Activated CD4-positive, alpha-beta memory T cell treated with anti-CD3 and anti-CD28 coated beads for 36 hours (primary cell): Measurements from ENCODE around the gene KHDC4. TPM values are rescaled to one million over a fixed set of nuclear protein-coding genes. Genes with fewer than 3 reads are reported as not detected.

Source experiments
- CTCF ChIA-PET: fragments of 350-600 bp; sonication (Branson Sonifier 250); formaldehyde crosslinking; loops from one replicate; lab custom pipeline; 2021; ENCODE audit warnings: antibody characterized with exemption, inconsistent platforms; lab: Charles Lee
- POLR2A ChIA-PET: fragments of 350-600 bp; sonication (Branson Sonifier 250); formaldehyde crosslinking; loops from one replicate; lab custom pipeline; 2021; ENCODE audit warnings: antibody characterized with exemption; lab: Charles Lee
- DNase-seq: peaks from one replicate; pipeline ENCODE4 v3.0.0-alpha.2; 2020
- H3K27ac Mint-ChIP-seq: one replicate; pipeline ENCODE4 v1.8.0; 2021; ENCODE audit warnings: mixed read lengths
- H3K27me3 Mint-ChIP-seq: one replicate; pipeline ENCODE4 v1.8.0; 2021; ENCODE audit warnings: mixed read lengths
- H3K36me3 Mint-ChIP-seq: one replicate; pipeline ENCODE4 v1.8.0; 2021; ENCODE audit warnings: mixed read lengths
- H3K4me1 Mint-ChIP-seq: one replicate; pipeline ENCODE4 v1.8.0; 2021; ENCODE audit warnings: low read depth, mixed read lengths
- H3K4me3 Mint-ChIP-seq: one replicate; pipeline ENCODE4 v1.8.0; 2021; ENCODE audit warnings: mild to moderate bottlenecking, mixed read lengths
- H3K9me3 Mint-ChIP-seq: one replicate; pipeline ENCODE4 v1.8.0; 2021; ENCODE audit warnings: mixed read lengths
- intact Hi-C: fragments of 100-400 bp; cut with micrococcal nuclease; formaldehyde crosslinking; loops from one replicate; pipeline ENCODE4 v1.15.1; 2023
- total RNA-seq, 2 experiments: library from RNA; stranded (reverse); gene quantifications; one replicate each; pipeline ENCODE4 v1.2.3, GENCODE V29; 2021

KHDC4 gene
- 10 to 100 TPM; 66.1 to 70.2 TPM for total RNA-seq

GRCh38 chr1:155934097-155934935 lies at the start of gene KHDC4:
KHDC4 (minus strand) TSS chr1:155934413; CDS start chr1:155934373, 40 bp downstream.
- ChIA-PET CTCF (interaction anchor here (0.7 to 6.7 kb wide), 7 partner anchors 11 to 132 kb away, joined by 3 to 77 read pairs (median 4); partner anchors contain the start of gene ARHGEF2), POLR2A (interaction anchor here (0.6 to 3.7 kb wide), 19 partner anchors 9 to 348 kb away, joined by 3 to 32 read pairs (median 4); partner anchors contain the start of genes ARHGEF2, SMG5 and SYT11)
- Mint-ChIP-seq H3K9me3 (no peaks in the 10 kb centered on the region), H3K4me3 (no peak within 1 kb of the TSS), H3K27ac (no peak within 1 kb of the TSS), H3K27me3 (no peaks in the 10 kb centered on the region), H3K36me3 (peaks cover 25% of the 10 kb centered on the region), H3K4me1 (peaks cover 42% of the 10 kb centered on the region)
- DNase-seq: peak; percentile 97
- intact Hi-C loops: loop anchor here (1.0 to 5.0 kb wide), 6 partner anchors 12 to 403 kb away; partner anchors contain the start of genes CCT3, LAMTOR2, RIT1 and TSACC

GRCh38 chr1:155983191-155984024 lies 49.2 kb upstream of the KHDC4 start:
- H3K9me3 Mint-ChIP-seq: no peaks in the 10 kb centered on the region
- H3K27me3 Mint-ChIP-seq: no peaks in the 10 kb centered on the region
- intact Hi-C loops: no loop called here
- ChIA-PET CTCF (interaction anchor here (0.6 to 9.3 kb wide), 5 partner anchors 16 to 51 kb away, joined by 3 to 77 read pairs (median 5); partner anchors contain the start of gene KHDC4), POLR2A (interaction anchor here (1.0 to 2.5 kb wide), 2 partner anchors 7 to 49 kb away, joined by 3 to 9 read pairs; partner anchors contain the start of gene KHDC4)
- H3K36me3 Mint-ChIP-seq: no peaks in the 10 kb centered on the region
- DNase-seq: no peak
- peaks cover 38% of the 10 kb centered on the region for H3K4me1 Mint-ChIP-seq
- no peak overlapping the region for H3K27ac Mint-ChIP-seq
- H3K4me3 Mint-ChIP-seq: no peak overlapping the region

GRCh38 chr1:155982106-155982505 lies 47.9 kb upstream of the KHDC4 start:
- H3K27ac Mint-ChIP-seq: peak overlapping the region; percentile 96
- H3K9me3 Mint-ChIP-seq: no peaks in the 10 kb centered on the region
- H3K36me3 Mint-ChIP-seq: peaks cover 10% of the 10 kb centered on the region
- H3K4me3 Mint-ChIP-seq: peak overlapping the region; percentile 96
- ChIA-PET POLR2A (interaction anchor here (1.1 to 2.5 kb wide), 2 partner anchors 36 to 48 kb away, joined by 3 to 9 read pairs; partner anchors contain the start of gene KHDC4), CTCF (interaction anchor here (0.9 to 9.3 kb wide), 4 partner anchors 15 to 50 kb away, joined by 3 to 77 read pairs (median 20); partner anchors contain the start of gene KHDC4)
- no peaks in the 10 kb centered on the region for H3K27me3 Mint-ChIP-seq
- peaks cover 38% of the 10 kb centered on the region for H3K4me1 Mint-ChIP-seq
- DNase-seq: no peak
- intact Hi-C loops: no loop called here

- Mint-ChIP-seq H3K4me1 (peaks cover 38% of the 10 kb centered on the region), H3K36me3 (peaks cover 15% of the 10 kb centered on the region), H3K9me3 (no peaks in the 10 kb centered on the region), H3K27me3 (no peaks in the 10 kb centered on the region), H3K4me3 (peak overlapping the region; percentile 96), H3K27ac (peak overlapping the region; percentile 96)
- ChIA-PET POLR2A (interaction anchor here (1.1 to 2.5 kb wide), 3 partner anchors 8 to 47 kb away, joined by 3 to 9 read pairs (median 3); partner anchors contain the start of gene KHDC4), CTCF (interaction anchor here (1.0 to 9.3 kb wide), 6 partner anchors 9 to 85 kb away, joined by 4 to 77 read pairs (median 33); partner anchors contain the start of gene KHDC4)
- intact Hi-C loops: no loop called here
- peak; percentile 49 for DNase-seq
Measured at GRCh38 chr1:155981266-155982088, 47.3 kb upstream of the KHDC4 start.

- intact Hi-C loops: loop anchor here (1.0 kb wide), 1 partner anchor 10 kb away; no protein-coding TSS in a partner anchor
- no peak for DNase-seq
- Mint-ChIP-seq H3K4me3 (peak overlapping the region; percentile 96), H3K36me3 (peaks cover 22% of the 10 kb centered on the region), H3K4me1 (peaks cover 54% of the 10 kb centered on the region), H3K9me3 (no peaks in the 10 kb centered on the region), H3K27ac (peak overlapping the region; percentile 96), H3K27me3 (no peaks in the 10 kb centered on the region)
- ChIA-PET CTCF (interaction anchor here (0.7 to 9.3 kb wide), 6 partner anchors 11 to 64 kb away, joined by 3 to 77 read pairs (median 20); partner anchors contain the start of gene KHDC4), POLR2A (interaction anchor here (1.0 to 5.1 kb wide), 5 partner anchors 10 to 46 kb away, joined by 3 to 44 read pairs (median 24); partner anchors contain the start of gene KHDC4)
Measured at GRCh38 chr1:155979597-155980343, 45.6 kb upstream of the KHDC4 start.

- ChIA-PET CTCF (interaction anchor here (1.4 to 9.3 kb wide), 7 partner anchors 11 to 87 kb away, joined by 5 to 77 read pairs (median 29); partner anchors contain the start of gene KHDC4), POLR2A (interaction anchor here (1.0 to 5.1 kb wide), 7 partner anchors 10 to 85 kb away, joined by 3 to 44 read pairs (median 24); partner anchors contain the start of gene KHDC4)
- H3K27me3 Mint-ChIP-seq: no peaks in the 10 kb centered on the region
- peaks cover 29% of the 10 kb centered on the region for H3K36me3 Mint-ChIP-seq
- peaks cover 62% of the 10 kb centered on the region for H3K4me1 Mint-ChIP-seq
- H3K27ac Mint-ChIP-seq: peak overlapping the region; percentile 96
- peak overlapping the region; percentile 96 for H3K4me3 Mint-ChIP-seq
- intact Hi-C loops: loop anchor here (1.0 kb wide), 1 partner anchor 9 kb away; no protein-coding TSS in a partner anchor
- no peaks in the 10 kb centered on the region for H3K9me3 Mint-ChIP-seq
- DNase-seq: peak; percentile 35
Measured at GRCh38 chr1:155978973-155979429, 44.8 kb upstream of the KHDC4 start.

- no peaks in the 10 kb centered on the region for H3K9me3 Mint-ChIP-seq
- no peaks in the 10 kb centered on the region for H3K27me3 Mint-ChIP-seq
- H3K4me1 Mint-ChIP-seq: peaks cover 66% of the 10 kb centered on the region
- POLR2A ChIA-PET: interaction anchor here (1.0 to 5.1 kb wide), 8 partner anchors 10 to 85 kb away, joined by 3 to 44 read pairs (median 17); partner anchors contain the start of gene KHDC4
- peak within 1 kb of the TSS; percentile 96 for H3K4me3 Mint-ChIP-seq
- DNase-seq: peak; percentile 88
- H3K36me3 Mint-ChIP-seq: peaks cover 29% of the 10 kb centered on the region
- peak within 1 kb of the TSS; percentile 96 for H3K27ac Mint-ChIP-seq
- intact Hi-C loops: loop anchor here (1.0 kb wide), 1 partner anchor 8 kb away; no protein-coding TSS in a partner anchor
- CTCF ChIA-PET: interaction anchor here (1.4 to 9.3 kb wide), 7 partner anchors 10 to 88 kb away, joined by 5 to 77 read pairs (median 29); partner anchors contain the start of gene KHDC4
Measured at GRCh38 chr1:155978325-155978972, 44.2 kb upstream of the KHDC4 start, which contains the start of gene ARHGEF2. ARHGEF2 (minus strand) TSS chr1:155978547; CDS start chr1:155978427, 120 bp downstream.

- Mint-ChIP-seq H3K27me3 (no peaks in the 10 kb centered on the region), H3K4me3 (peak overlapping the region; percentile 96), H3K4me1 (peaks cover 68% of the 10 kb centered on the region), H3K36me3 (peaks cover 31% of the 10 kb centered on the region), H3K27ac (peak overlapping the region; percentile 96), H3K9me3 (no peaks in the 10 kb centered on the region)
- DNase-seq: peak; percentile 84
- ChIA-PET POLR2A (interaction anchor here (1.1 to 5.1 kb wide), 10 partner anchors 9 to 305 kb away, joined by 3 to 44 read pairs (median 8); partner anchors contain the start of genes KHDC4, SMG5 and SYT11), CTCF (interaction anchor here (0.9 to 9.3 kb wide), 9 partner anchors 10 to 89 kb away, joined by 3 to 77 read pairs (median 7); partner anchors contain the start of gene KHDC4)
- intact Hi-C loops: loop anchor here (1.0 to 2.0 kb wide), 4 partner anchors 8 to 117 kb away; partner anchors contain the start of gene KHDC4
Measured at GRCh38 chr1:155977690-155978324, 43.6 kb upstream of the KHDC4 start.
